ENCODE data around the gene FGFBP2. TPM values are rescaled to one million over a fixed set of nuclear protein-coding genes. Genes with fewer than 3 reads are reported as not detected.

The FGFBP2 gene, protein sequence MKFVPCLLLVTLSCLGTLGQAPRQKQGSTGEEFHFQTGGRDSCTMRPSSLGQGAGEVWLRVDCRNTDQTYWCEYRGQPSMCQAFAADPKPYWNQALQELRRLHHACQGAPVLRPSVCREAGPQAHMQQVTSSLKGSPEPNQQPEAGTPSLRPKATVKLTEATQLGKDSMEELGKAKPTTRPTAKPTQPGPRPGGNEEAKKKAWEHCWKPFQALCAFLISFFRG
- total RNA-seq: not detected
- not detected for polyA plus RNA-seq (2013, experiment 1 of 2)
- not detected for polyA plus RNA-seq (2013, experiment 2 of 2)
- long read RNA-seq, experiment 1: 0 reads
- long read RNA-seq, experiment 2: 0 reads
- long read RNA-seq, experiment 3: 0 reads
- long read RNA-seq, experiment 4: 0 reads

DNA sequence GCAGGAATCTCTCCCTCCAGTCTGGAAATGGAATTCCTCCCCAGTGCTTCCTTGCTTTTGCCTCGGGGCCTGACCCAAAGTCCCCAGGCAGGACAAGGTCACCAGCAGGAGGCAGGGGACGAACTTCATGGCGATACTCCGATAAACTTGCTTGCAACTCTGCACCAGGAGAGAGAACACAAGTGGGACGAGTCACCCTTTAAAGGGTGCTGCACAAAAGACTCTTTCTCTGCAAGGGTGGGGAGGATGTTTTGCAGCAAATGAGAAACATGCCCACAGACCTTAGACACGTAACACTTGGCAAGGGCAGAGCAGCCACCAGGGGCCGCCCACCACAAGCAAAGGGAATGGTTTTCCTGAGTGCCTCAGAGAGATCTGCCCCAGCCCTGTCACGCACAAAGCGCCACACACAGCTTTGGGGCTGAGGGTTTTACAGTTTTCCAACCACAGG lies at the start of gene FGFBP2:
TSS of gene FGFBP2 (minus strand) at position 175 of the 451 bp plus-strand sequence. CDS start at position 129, 46 bp downstream.
- peaks cover 7% of the 10 kb centered on the region for H3K9me3 ChIP-seq (ENCODE audit: control insufficient read depth, low read length)
- H3K27me3 ChIP-seq (ENCODE audit: control insufficient read depth, insufficient read depth, low read length, poor library complexity, severe bottlenecking): no peaks in the 10 kb centered on the region
- no peak within 1 kb of the TSS for H3K27ac ChIP-seq (ENCODE audit: low read depth, low read length)
- H3K27me3 Mint-ChIP-seq (ENCODE audit: insufficient read depth): no peaks in the 10 kb centered on the region
- H3K9me3 Mint-ChIP-seq: peaks cover 7% of the 10 kb centered on the region
- H3K27ac Mint-ChIP-seq: peak within 1 kb of the TSS; percentile 27
- no peak within 1 kb of the TSS for H3K9ac ChIP-seq (ENCODE audit: extremely low read depth, low read length, poor library complexity, severe bottlenecking)
- no peak within 1 kb of the TSS for H3K4me3 ChIP-seq (ENCODE audit: low read length)
- TF ChIP-seq, protein P1, sequence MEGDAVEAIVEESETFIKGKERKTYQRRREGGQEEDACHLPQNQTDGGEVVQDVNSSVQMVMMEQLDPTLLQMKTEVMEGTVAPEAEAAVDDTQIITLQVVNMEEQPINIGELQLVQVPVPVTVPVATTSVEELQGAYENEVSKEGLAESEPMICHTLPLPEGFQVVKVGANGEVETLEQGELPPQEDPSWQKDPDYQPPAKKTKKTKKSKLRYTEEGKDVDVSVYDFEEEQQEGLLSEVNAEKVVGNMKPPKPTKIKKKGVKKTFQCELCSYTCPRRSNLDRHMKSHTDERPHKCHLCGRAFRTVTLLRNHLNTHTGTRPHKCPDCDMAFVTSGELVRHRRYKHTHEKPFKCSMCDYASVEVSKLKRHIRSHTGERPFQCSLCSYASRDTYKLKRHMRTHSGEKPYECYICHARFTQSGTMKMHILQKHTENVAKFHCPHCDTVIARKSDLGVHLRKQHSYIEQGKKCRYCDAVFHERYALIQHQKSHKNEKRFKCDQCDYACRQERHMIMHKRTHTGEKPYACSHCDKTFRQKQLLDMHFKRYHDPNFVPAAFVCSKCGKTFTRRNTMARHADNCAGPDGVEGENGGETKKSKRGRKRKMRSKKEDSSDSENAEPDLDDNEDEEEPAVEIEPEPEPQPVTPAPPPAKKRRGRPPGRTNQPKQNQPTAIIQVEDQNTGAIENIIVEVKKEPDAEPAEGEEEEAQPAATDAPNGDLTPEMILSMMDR (conservative IDR thresholded peaks at IDR 0.05): peak; percentile 89
- peak; percentile 91 for DNase-seq
- 67 to 71% methylated on average over 7 to 9 of the region's 9 CpGs for WGBS, 2 experiments (ENCODE audit: insufficient coverage in 1 of 2, insufficient read length in 1 of 2)
- no peaks in the 10 kb centered on the region for H3K36me3 ChIP-seq (ENCODE audit: control insufficient read depth, insufficient read depth, low read length)
- H3K4me1 Mint-ChIP-seq: peaks cover 3% of the 10 kb centered on the region
- H3K4me3 Mint-ChIP-seq: no peak within 1 kb of the TSS
- H3K36me3 Mint-ChIP-seq (ENCODE audit: low read depth): peaks cover 10% of the 10 kb centered on the region
- H3K4me1 ChIP-seq (ENCODE audit: control insufficient read depth, insufficient read depth, low read length): no peaks in the 10 kb centered on the region

DNA sequence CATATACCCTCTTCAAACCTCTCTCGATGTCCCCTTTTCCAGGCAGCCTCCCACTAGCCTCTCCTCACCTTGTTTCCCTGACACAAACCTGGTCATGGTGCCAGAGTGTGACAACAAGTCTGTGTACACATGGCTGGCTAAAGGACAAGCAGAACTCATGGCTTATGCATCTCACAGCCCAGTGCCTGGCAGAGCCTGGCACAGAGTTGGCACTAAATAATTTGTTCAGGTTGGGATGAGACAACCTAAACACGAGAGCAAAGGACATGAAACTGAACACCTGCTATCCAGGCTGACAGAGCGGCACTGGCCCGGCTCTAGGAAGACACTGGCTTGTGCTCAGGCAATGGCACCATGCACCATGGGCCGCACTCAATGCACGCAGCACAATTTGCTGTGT lies 48.2 kb upstream of the FGFBP2 start:
- H3K27ac Mint-ChIP-seq: no peak overlapping the region

DNA sequence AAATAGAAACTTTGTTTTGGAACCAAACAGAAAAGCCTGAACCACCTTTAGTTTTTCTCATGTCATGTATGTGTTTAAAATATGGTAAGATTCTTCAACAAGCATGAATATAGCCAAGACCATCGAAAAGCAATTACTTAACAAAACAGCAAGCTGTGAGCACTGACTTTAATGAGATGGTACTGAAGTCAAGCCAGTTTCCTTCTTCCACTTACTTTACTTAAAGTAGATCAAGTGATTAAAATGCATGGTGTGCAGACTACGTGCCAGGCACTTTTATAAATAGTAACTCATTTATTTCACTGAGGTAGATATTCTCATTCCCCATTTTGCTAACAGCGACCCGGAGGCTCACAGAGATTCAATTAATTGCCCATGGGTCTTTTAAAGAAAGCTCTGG lies 46.2 kb upstream of the FGFBP2 start:
- Histone ChIP-seq H3K4me1 (ENCODE audit: control insufficient read depth, insufficient read depth, low read length) (no peaks in the 10 kb centered on the region), H3K4me3 (ENCODE audit: low read length) (no peak overlapping the region), H3K9ac (ENCODE audit: extremely low read depth, low read length, poor library complexity, severe bottlenecking) (no peak overlapping the region), H3K9me3 (ENCODE audit: control insufficient read depth, low read length) (no peaks in the 10 kb centered on the region), H3K36me3 (ENCODE audit: control insufficient read depth, insufficient read depth, low read length) (peaks cover 7% of the 10 kb centered on the region), H3K27ac (ENCODE audit: low read depth, low read length) (no peak overlapping the region), H3K27me3 (ENCODE audit: control insufficient read depth, insufficient read depth, low read length, poor library complexity, severe bottlenecking) (no peaks in the 10 kb centered on the region)
- no peak overlapping the region for H3K4me3 Mint-ChIP-seq
- no peak for DNase-seq
- peaks cover 6% of the 10 kb centered on the region for H3K4me1 Mint-ChIP-seq
- peaks cover 4% of the 10 kb centered on the region for H3K9me3 Mint-ChIP-seq
- H3K36me3 Mint-ChIP-seq (ENCODE audit: low read depth): peaks cover 32% of the 10 kb centered on the region
- no peaks in the 10 kb centered on the region for H3K27me3 Mint-ChIP-seq (ENCODE audit: insufficient read depth)
- no peak overlapping the region for H3K27ac Mint-ChIP-seq
- WGBS, 2 experiments (ENCODE audit: insufficient coverage in 1 of 2, insufficient read length in 1 of 2): 96 to 100% methylated on average over 1 to 4 of the region's 4 CpGs
- TF ChIP-seq, protein P1 (conservative IDR thresholded peaks at IDR 0.05): no peak

More for the DNA sequence above, 48.2 kb upstream of the FGFBP2 start:
- H3K27me3 Mint-ChIP-seq (ENCODE audit: insufficient read depth): no peaks in the 10 kb centered on the region
- no peaks in the 10 kb centered on the region for H3K4me1 Mint-ChIP-seq
- Histone ChIP-seq H3K36me3 (ENCODE audit: control insufficient read depth, insufficient read depth, low read length) (peaks cover 7% of the 10 kb centered on the region), H3K9ac (ENCODE audit: extremely low read depth, low read length, poor library complexity, severe bottlenecking) (no peak overlapping the region), H3K27me3 (ENCODE audit: control insufficient read depth, insufficient read depth, low read length, poor library complexity, severe bottlenecking) (no peaks in the 10 kb centered on the region), H3K27ac (ENCODE audit: low read depth, low read length) (no peak overlapping the region), H3K9me3 (ENCODE audit: control insufficient read depth, low read length) (no peaks in the 10 kb centered on the region), H3K4me1 (ENCODE audit: control insufficient read depth, insufficient read depth, low read length) (no peaks in the 10 kb centered on the region), H3K4me3 (ENCODE audit: low read length) (no peak overlapping the region)
- H3K4me3 Mint-ChIP-seq: no peak overlapping the region
- peaks cover 26% of the 10 kb centered on the region for H3K36me3 Mint-ChIP-seq (ENCODE audit: low read depth)
- DNase-seq: no peak
- 91 to 92% methylated on average over 6 of the region's 6 CpGs for WGBS, 2 experiments (ENCODE audit: insufficient coverage in 1 of 2, insufficient read length in 1 of 2)
- TF ChIP-seq, protein P1 (conservative IDR thresholded peaks at IDR 0.05): no peak
- H3K9me3 Mint-ChIP-seq: peaks cover 4% of the 10 kb centered on the region
